Cardiac fibroblast (primary cell): ENCODE measurements around the gene SH3GLB2.

ENCODE experiments used
- DNase-seq, 2 donors: peaks; one replicate each; pipeline versions ENCODE4 v3.0.0 to v3.0.0-alpha.2; 2010; ENCODE audit warnings: low read depth in 2 of 2
- H3K4me3 ChIP-seq, 2 donors: replicated peaks in 1 of 2; 1 replicate in 1 of 2; 2 replicates in 1 of 2; pipeline ENCODE4 v1.5.1; 2011; ENCODE audit warnings: low read depth in 2 of 2, low read length in 2 of 2, mild to moderate bottlenecking in 2 of 2, moderate library complexity in 1 of 2
- TF ChIP-seq, protein P1 (sequence below): IDR thresholded peaks from one replicate; pipeline ENCODE4 v1.5.1; 2011; ENCODE audit warnings: low read depth, mild to moderate bottlenecking, low read length, inconsistent platforms

Gene SH3GLB2

DNA sequence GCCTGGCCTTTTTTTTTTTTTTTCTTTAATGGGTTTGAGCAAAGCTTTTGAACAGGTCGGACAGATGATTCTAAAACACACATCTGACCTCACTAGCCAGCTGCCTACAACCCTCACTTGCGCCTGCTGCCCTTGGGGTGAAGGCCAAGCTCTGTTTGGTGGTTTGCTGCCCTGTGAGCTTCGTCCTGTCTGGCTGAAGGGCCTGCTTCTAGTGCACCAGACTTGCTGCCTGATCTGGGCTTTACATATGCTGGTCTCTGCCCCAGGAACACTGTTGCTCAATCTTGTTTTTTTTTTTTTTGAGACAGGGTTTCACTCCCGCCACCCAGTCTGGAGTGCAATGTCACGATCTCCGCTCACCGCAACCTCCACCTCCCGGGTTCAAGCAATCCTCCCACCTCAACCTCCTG is 36.4 kb upstream of the SH3GLB2 start:
- TF ChIP-seq, protein P1, sequence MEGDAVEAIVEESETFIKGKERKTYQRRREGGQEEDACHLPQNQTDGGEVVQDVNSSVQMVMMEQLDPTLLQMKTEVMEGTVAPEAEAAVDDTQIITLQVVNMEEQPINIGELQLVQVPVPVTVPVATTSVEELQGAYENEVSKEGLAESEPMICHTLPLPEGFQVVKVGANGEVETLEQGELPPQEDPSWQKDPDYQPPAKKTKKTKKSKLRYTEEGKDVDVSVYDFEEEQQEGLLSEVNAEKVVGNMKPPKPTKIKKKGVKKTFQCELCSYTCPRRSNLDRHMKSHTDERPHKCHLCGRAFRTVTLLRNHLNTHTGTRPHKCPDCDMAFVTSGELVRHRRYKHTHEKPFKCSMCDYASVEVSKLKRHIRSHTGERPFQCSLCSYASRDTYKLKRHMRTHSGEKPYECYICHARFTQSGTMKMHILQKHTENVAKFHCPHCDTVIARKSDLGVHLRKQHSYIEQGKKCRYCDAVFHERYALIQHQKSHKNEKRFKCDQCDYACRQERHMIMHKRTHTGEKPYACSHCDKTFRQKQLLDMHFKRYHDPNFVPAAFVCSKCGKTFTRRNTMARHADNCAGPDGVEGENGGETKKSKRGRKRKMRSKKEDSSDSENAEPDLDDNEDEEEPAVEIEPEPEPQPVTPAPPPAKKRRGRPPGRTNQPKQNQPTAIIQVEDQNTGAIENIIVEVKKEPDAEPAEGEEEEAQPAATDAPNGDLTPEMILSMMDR, result no peak
- no peak for DNase-seq

DNA sequence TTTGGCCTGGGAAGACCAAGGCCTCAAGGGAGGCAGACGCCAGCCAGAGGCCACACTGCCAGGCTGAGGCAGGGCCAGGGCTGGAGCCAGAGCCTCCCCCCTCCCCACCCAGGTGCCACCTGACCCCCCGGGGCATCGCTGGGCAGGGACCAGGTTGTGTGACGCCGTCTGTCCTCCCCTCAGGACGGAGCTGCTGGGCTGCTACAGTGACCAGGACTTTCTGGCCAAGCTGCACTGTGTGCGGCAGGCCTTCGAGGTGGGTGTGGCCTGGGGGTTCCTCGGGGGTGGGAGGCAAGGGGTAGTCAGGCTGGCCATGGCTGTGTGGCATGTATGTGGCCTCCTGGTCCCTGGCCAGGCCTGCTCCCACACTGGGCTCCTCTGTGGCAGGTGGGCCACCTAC is 34.9 kb upstream of the SH3GLB2 start:
- DNase-seq, result no peak
- TF ChIP-seq, protein P1, result no peak
- H3K4me3 ChIP-seq, result no peak overlapping the region

More for the DNA sequence above, 36.4 kb upstream of the SH3GLB2 start:
- no peak overlapping the region for H3K4me3 ChIP-seq

- no peak for DNase-seq
- H3K4me3 ChIP-seq, result no peak overlapping the region
- TF ChIP-seq, protein P1, result no peak
Observed at GRCh38 chr9:129060991-129061390, 32.9 kb upstream of the SH3GLB2 start.

DNA sequence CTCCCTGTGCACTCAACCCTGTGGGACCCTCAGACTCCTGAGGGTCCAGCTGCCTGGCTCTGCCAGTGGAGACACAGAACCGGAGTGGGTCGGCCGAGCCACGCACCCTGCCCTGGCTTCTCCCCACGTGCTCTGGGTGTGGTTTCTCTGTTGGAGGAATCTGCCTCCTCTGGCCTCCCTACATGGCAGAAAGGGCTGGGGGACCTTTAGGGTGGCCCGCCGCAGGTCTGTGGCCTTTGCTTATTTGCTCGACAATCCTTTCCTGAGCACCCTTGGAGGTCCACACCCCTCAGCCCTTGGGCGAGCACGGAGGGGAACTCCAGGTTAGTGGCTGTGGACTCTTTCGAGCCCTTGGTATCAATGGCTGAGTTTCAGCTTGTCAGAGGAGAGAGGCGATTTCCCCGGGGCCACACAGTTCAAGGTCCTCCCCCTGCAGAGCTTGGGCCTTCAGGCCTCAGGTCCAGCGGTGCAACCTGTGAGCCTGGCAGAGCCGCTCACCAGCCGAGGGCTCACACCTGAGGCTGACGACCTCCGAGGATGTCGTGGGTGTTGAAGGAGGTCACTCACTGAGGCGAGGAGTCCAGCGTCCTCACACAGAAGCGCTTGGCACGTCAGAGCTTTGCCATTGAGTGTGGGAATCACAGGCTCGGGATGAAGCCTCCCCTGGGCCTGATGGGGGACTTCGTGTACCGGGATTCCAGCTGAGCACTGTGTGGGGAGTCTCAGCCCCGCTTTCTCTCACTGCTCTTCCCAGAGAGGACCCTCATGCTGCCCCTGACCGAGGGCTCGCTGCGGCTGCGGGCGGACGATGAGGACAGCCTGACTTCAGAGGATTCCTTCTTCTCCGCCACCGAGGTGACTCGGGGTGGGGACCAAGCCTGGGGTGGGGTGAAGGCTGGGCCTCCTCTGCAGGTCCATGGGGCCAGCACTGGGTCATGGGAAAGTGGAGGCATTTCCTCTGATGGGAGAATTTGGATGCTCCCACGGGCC is 32.0 kb upstream of the SH3GLB2 start:
- TF ChIP-seq, protein P1, result no peak
- no peak for DNase-seq
- H3K4me3 ChIP-seq, result no peak overlapping the region

GRCh38 chr9:129058965-129059795 is 31.0 kb upstream of the SH3GLB2 start:
- peak; percentile 29 to 62 for DNase-seq
- H3K4me3 ChIP-seq, result no peak overlapping the region
- TF ChIP-seq, protein P1, result no peak

DNA sequence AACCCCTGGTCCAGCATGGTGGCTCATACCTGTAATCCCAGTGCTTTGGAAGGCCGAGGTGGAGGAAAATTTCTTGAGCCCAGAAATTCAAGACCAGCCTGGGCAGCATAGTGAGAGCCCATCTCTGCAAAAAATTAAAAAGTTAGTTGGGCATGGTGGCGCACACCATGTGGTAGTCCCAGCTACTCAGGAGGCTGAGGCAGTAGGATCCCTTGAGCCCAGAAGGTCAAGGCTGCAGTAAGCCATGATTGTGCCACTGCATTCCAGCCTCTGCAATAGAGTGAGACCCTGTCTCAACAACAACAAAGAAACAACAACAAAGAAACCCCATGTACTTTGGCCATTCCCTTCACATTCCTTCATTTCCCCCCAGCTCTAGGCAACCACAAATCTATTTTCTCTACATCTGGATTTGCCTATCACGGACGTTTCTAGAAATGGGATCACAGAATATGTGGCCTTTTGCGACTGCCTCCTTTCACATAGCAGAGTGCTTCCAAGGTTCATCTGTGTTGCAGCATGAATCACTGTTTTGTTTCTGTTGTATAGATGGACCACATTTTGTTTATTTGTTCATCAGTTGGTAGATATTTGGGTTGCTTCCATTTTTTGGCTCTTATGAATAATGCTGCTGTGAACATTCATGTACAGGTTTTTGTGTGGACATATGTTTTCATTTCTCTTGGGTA is 26.2 kb upstream of the SH3GLB2 start:
- no peak for DNase-seq
- TF ChIP-seq, protein P1, result no peak
- H3K4me3 ChIP-seq, result no peak overlapping the region
